CD4-positive, alpha-beta T cell treated with Interleukin-2 at 100 ng/mL for 4 hours (primary cell): ENCODE results near the gene FAM131B.
"Not testable (repeated sequence)": the region's sequence is repeated elsewhere in the genome, so short reads cannot be mapped to it uniquely, and the experiment has no call there.

ENCODE experiments used
- DNase-seq: peaks from one replicate; pipeline ENCODE4 v3.0.0-alpha.2; 2020; ENCODE audit warnings: low spot score

FAM131B gene

GRCh38 chr7:143362131-143363015, at the start of gene FAM131B:
Gene FAM131B, minus strand, starts transcription at chr7:143362713. Its CDS starts 110 bp downstream, at chr7:143362603.
- peak; percentile 28 for DNase-seq

- DNase-seq: no peak
Observed at GRCh38 chr7:143411976-143412708, 49.6 kb upstream of the FAM131B start.

- DNase-seq: no peak
Observed at GRCh38 chr7:143410521-143411004, 48.0 kb upstream of the FAM131B start.

GRCh38 chr7:143408686-143409561, 46.4 kb upstream of the FAM131B start, which contains the start of gene EPHA1:
Gene EPHA1, minus strand, starts transcription at chr7:143408856. Its CDS starts 51 bp downstream, at chr7:143408805.
- DNase-seq: peak; percentile 73

GRCh38 chr7:143408252-143408685, 45.8 kb upstream of the FAM131B start:
- no peak for DNase-seq

GRCh38 chr7:143407287-143408251, 45.1 kb upstream of the FAM131B start:
- DNase-seq: peak; percentile 59

GRCh38 chr7:143406002-143406357, 43.5 kb upstream of the FAM131B start:
- DNase-seq: no peak

- no peak for DNase-seq
Observed at GRCh38 chr7:143405173-143406001, 42.9 kb upstream of the FAM131B start.

- not testable (repeated sequence) for DNase-seq
Observed at GRCh38 chr7:143402233-143402632, 39.7 kb upstream of the FAM131B start.

GRCh38 chr7:143401265-143401664, 38.8 kb upstream of the FAM131B start:
- DNase-seq: no peak

- DNase-seq: no peak
Observed at GRCh38 chr7:143399642-143400041, 37.1 kb upstream of the FAM131B start.

- no peak for DNase-seq
Observed at GRCh38 chr7:143399151-143399550, 36.6 kb upstream of the FAM131B start.

GRCh38 chr7:143398616-143399015, 36.1 kb upstream of the FAM131B start:
- DNase-seq: no peak

- no peak for DNase-seq
Observed at GRCh38 chr7:143397710-143398530, 35.4 kb upstream of the FAM131B start.

GRCh38 chr7:143396625-143397556, 34.4 kb upstream of the FAM131B start:
- no peak for DNase-seq

- no peak for DNase-seq
Observed at GRCh38 chr7:143396182-143396581, 33.7 kb upstream of the FAM131B start.
